HK-2 (cell line): ENCODE data around the gene ARID4A.
"Not testable (repeated sequence)": the region's sequence is repeated elsewhere in the genome, so short reads cannot be mapped to it uniquely, and the experiment has no call there.

Experiments
- DNase-seq: peaks from one replicate; pipeline ENCODE4 v3.0.0-alpha.2; 2018; ENCODE audit not compliant: unreplicated experiment

ARID4A gene

GRCh38 chr14:58291646-58292045 lies 6.7 kb upstream of the ARID4A start:
- no peak for DNase-seq

- DNase-seq: no peak
Observed at GRCh38 chr14:58292187-58292586, 6.2 kb upstream of the ARID4A start.

- DNase-seq: no peak
Observed at GRCh38 chr14:58294201-58294600, 4.2 kb upstream of the ARID4A start.

GRCh38 chr14:58296726-58297125 lies 1.6 kb upstream of the ARID4A start:
- no peak for DNase-seq

- DNase-seq: no peak
Observed at GRCh38 chr14:58297412-58297761, 968 bp upstream of the ARID4A start.

- peak; percentile 98 for DNase-seq
Observed at GRCh38 chr14:58297762-58298476, 436 bp upstream of the ARID4A start.

- DNase-seq: peak; percentile 21
Observed at GRCh38 chr14:58299401-58300330, 1.3 kb downstream of the ARID4A start.

GRCh38 chr14:58301416-58301815 lies 3.1 kb downstream of the ARID4A start:
- DNase-seq: no peak

GRCh38 chr14:58305730-58306129 lies 7.4 kb downstream of the ARID4A start:
- no peak for DNase-seq

GRCh38 chr14:58307597-58308316 lies 9.4 kb downstream of the ARID4A start:
- DNase-seq: no peak

- DNase-seq: no peak
Observed at GRCh38 chr14:58309086-58309485, 10.7 kb downstream of the ARID4A start.

GRCh38 chr14:58313699-58314098 lies 15.3 kb downstream of the ARID4A start:
- DNase-seq: no peak

GRCh38 chr14:58315606-58316005 lies 17.3 kb downstream of the ARID4A start:
- no peak for DNase-seq

GRCh38 chr14:58327019-58327418 lies 28.7 kb downstream of the ARID4A start:
- no peak for DNase-seq

GRCh38 chr14:58331111-58331510 lies 32.8 kb downstream of the ARID4A start:
- DNase-seq: peak; percentile 63

GRCh38 chr14:58332561-58332960 lies 34.2 kb downstream of the ARID4A start:
- DNase-seq: no peak

- DNase-seq: not testable (repeated sequence)
Observed at GRCh38 chr14:58339666-58340065, 41.3 kb downstream of the ARID4A start.

- no peak for DNase-seq
Observed at GRCh38 chr14:58341152-58341748, 42.9 kb downstream of the ARID4A start.

GRCh38 chr14:58343535-58343934 lies 45.2 kb downstream of the ARID4A start:
- not testable (repeated sequence) for DNase-seq

GRCh38 chr14:58353516-58354299 lies 55.4 kb downstream of the ARID4A start:
- no peak for DNase-seq

GRCh38 chr14:58354808-58355207 lies 56.5 kb downstream of the ARID4A start:
- no peak for DNase-seq
